ENCODE results near the gene FAM219B.
"Not testable (repeated sequence)": the region's sequence is repeated elsewhere in the genome, so short reads cannot be mapped to it uniquely, and the experiment has no call there.

Gene FAM219B

GRCh38 chr15:74889390-74889882, 17.2 kb downstream of the FAM219B start:
- peak overlapping the region in 7 of 11 experiments; percentile 78 to 91 (median 88); a peak in 8 of 22 replicates for H3K27ac ChIP-seq
- peaks cover 22 to 71% (median 31%) of the 10 kb centered on the region in 10 experiments for H3K4me1 ChIP-seq

GRCh38 chr15:74888716-74889115, 17.9 kb downstream of the FAM219B start:
- Histone ChIP-seq H4K20me1 (no peaks in the 10 kb centered on the region; a peak in 1 of 22 replicates), H3K4me2 (peak overlapping the region in 6 of 11 experiments; percentile 96 to 100 (median 98); a peak in 7 of 22 replicates), H3K27me3 (no peaks in the 10 kb centered on the region), H3K4me3 (no peak overlapping the region), H3K9me3 (replicated peaks in 1 of 11) (no peaks in the 10 kb centered on the region; a peak in 1 of 22 replicates), H3K4me1 (peaks cover 29 to 77% (median 38%) of the 10 kb centered on the region in 10 experiments), H3K36me3 (peaks cover 16 to 28% (median 25%) of the 10 kb centered on the region in 11 experiments), H3K9ac (peak overlapping the region in 1 of 11 experiments; percentile 88; a peak in 1 of 22 replicates), H3K27ac (no peak overlapping the region)
- TF ChIP-seq Cebpa-rat (IDR thresholded peaks at IDR 0.05): no peak

More at GRCh38 chr15:74889390-74889882, 17.2 kb downstream of the FAM219B start:
- no peaks in the 10 kb centered on the region; a peak in 1 of 22 replicates for H4K20me1 ChIP-seq
- H3K9me3 ChIP-seq (replicated peaks in 1 of 11): no peaks in the 10 kb centered on the region
- no peaks in the 10 kb centered on the region for H3K27me3 ChIP-seq
- H3K4me2 ChIP-seq: peak overlapping the region; percentile 93 to 100 (median 98)
- no peak for TF ChIP-seq Cebpa-rat (IDR thresholded peaks at IDR 0.05)
- H3K4me3 ChIP-seq: peak overlapping the region; percentile 75 to 95 (median 90)
- peak overlapping the region; percentile 82 to 94 (median 90); a peak in 20 of 22 replicates for H3K9ac ChIP-seq
- peaks cover 16 to 31% (median 26%) of the 10 kb centered on the region in 11 experiments for H3K36me3 ChIP-seq

GRCh38 chr15:74887537-74888193, 19.0 kb downstream of the FAM219B start:
- Histone ChIP-seq H3K4me1 (peaks cover 31 to 71% (median 39%) of the 10 kb centered on the region in 10 experiments), H3K9me3 (replicated peaks in 1 of 11) (peaks cover 6 to 10% (median 8%) of the 10 kb centered on the region in 11 experiments), H3K36me3 (peaks cover 6 to 18% (median 15%) of the 10 kb centered on the region in 11 experiments)
- H3K9ac ChIP-seq, H3K27me3 ChIP-seq, H3K27ac ChIP-seq, H3K4me2 ChIP-seq, H4K20me1 ChIP-seq, H3K4me3 ChIP-seq: not testable (repeated sequence)

GRCh38 chr15:74885461-74885860, 21.2 kb downstream of the FAM219B start:
- H3K36me3 ChIP-seq: peaks cover 0 to 7% (median 0%) of the 10 kb centered on the region in 11 experiments; a peak in 3 of 22 replicates
- H3K9me3 ChIP-seq (replicated peaks in 1 of 11): peaks cover 16 to 26% (median 23%) of the 10 kb centered on the region in 11 experiments
- peaks cover 23 to 53% (median 29%) of the 10 kb centered on the region in 10 experiments for H3K4me1 ChIP-seq
- H3K4me3 ChIP-seq: no peak overlapping the region
- H3K4me2 ChIP-seq: peak overlapping the region in 3 of 11 experiments; percentile 71 to 81 (median 71); a peak in 6 of 22 replicates
- TF ChIP-seq Cebpa-rat (IDR thresholded peaks at IDR 0.05): no peak
- H3K27ac ChIP-seq: peak overlapping the region in 3 of 11 experiments; percentile 56 to 64 (median 56); a peak in 5 of 22 replicates
- H3K9ac ChIP-seq: no peak overlapping the region
- H4K20me1 ChIP-seq: no peaks in the 10 kb centered on the region
- H3K27me3 ChIP-seq: no peaks in the 10 kb centered on the region

GRCh38 chr15:74884428-74885223, 22.0 kb downstream of the FAM219B start:
- H3K9ac ChIP-seq: peak overlapping the region in 2 of 11 experiments; percentile 5 to 25; a peak in 2 of 22 replicates
- H3K27me3 ChIP-seq: no peaks in the 10 kb centered on the region
- H3K4me2 ChIP-seq: peak overlapping the region; percentile 29 to 81 (median 63)
- no peaks in the 10 kb centered on the region for H4K20me1 ChIP-seq
- no peak overlapping the region for H3K4me3 ChIP-seq
- TF ChIP-seq Cebpa-rat (IDR thresholded peaks at IDR 0.05): no peak
- H3K4me1 ChIP-seq: peaks cover 19 to 51% (median 25%) of the 10 kb centered on the region in 10 experiments
- H3K27ac ChIP-seq: peak overlapping the region in 3 of 11 experiments; percentile 30 to 46 (median 36); a peak in 7 of 22 replicates
- H3K9me3 ChIP-seq (replicated peaks in 1 of 11): peaks cover 16 to 26% (median 23%) of the 10 kb centered on the region in 11 experiments
- H3K36me3 ChIP-seq: peaks cover 0 to 7% (median 0%) of the 10 kb centered on the region in 11 experiments; a peak in 3 of 22 replicates

GRCh38 chr15:74882528-74882927, 24.1 kb downstream of the FAM219B start:
- no peak overlapping the region for H3K9ac ChIP-seq

GRCh38 chr15:74878273-74878672, 28.4 kb downstream of the FAM219B start:
- no peak for TF ChIP-seq Cebpa-rat (IDR thresholded peaks at IDR 0.05)
- no peak overlapping the region for H3K4me2 ChIP-seq

More at GRCh38 chr15:74882528-74882927, 24.1 kb downstream of the FAM219B start:
- Histone ChIP-seq H3K27ac (no peak overlapping the region), H3K4me2 (no peak overlapping the region), H3K4me3 (no peak overlapping the region), H3K4me1 (peaks cover 12 to 41% (median 17%) of the 10 kb centered on the region in 10 experiments), H4K20me1 (no peaks in the 10 kb centered on the region), H3K36me3 (peaks cover 0 to 7% (median 0%) of the 10 kb centered on the region in 11 experiments; a peak in 3 of 22 replicates), H3K27me3 (no peaks in the 10 kb centered on the region), H3K9me3 (replicated peaks in 1 of 11) (peaks cover 16 to 26% (median 23%) of the 10 kb centered on the region in 11 experiments)
- no peak for TF ChIP-seq Cebpa-rat (IDR thresholded peaks at IDR 0.05)

GRCh38 chr15:74873756-74874424, 32.8 kb downstream of the FAM219B start:
- no peaks in the 10 kb centered on the region; a peak in 1 of 22 replicates for H3K9me3 ChIP-seq (replicated peaks in 1 of 11)
- peak overlapping the region; percentile 68 to 87 (median 78) for H3K4me3 ChIP-seq
- peaks cover 37 to 47% (median 44%) of the 10 kb centered on the region in 10 experiments for H3K4me1 ChIP-seq
- H3K4me2 ChIP-seq: peak overlapping the region; percentile 75 to 100 (median 98)
- TF ChIP-seq Cebpa-rat (IDR thresholded peaks at IDR 0.05): no peak
- peak overlapping the region; percentile 90 to 99 (median 96); a peak in 21 of 22 replicates for H3K9ac ChIP-seq
- H3K27me3 ChIP-seq: no peaks in the 10 kb centered on the region
- H4K20me1 ChIP-seq: peaks cover 0 to 40% (median 11%) of the 10 kb centered on the region in 11 experiments; a peak in 16 of 22 replicates
- peak overlapping the region; percentile 89 to 100 (median 96); a peak in 20 of 22 replicates for H3K27ac ChIP-seq
- H3K36me3 ChIP-seq: peaks cover 0 to 5% (median under 1%) of the 10 kb centered on the region in 11 experiments; a peak in 5 of 22 replicates

More at GRCh38 chr15:74878273-74878672, 28.4 kb downstream of the FAM219B start:
- H3K9ac ChIP-seq: no peak overlapping the region
- peaks cover 7 to 10% (median 9%) of the 10 kb centered on the region in 10 experiments; a peak in 17 of 20 replicates for H3K4me1 ChIP-seq
- no peaks in the 10 kb centered on the region for H4K20me1 ChIP-seq
- H3K27ac ChIP-seq: no peak overlapping the region
- no peaks in the 10 kb centered on the region for H3K27me3 ChIP-seq
- H3K36me3 ChIP-seq: peaks cover 0 to 7% (median 0%) of the 10 kb centered on the region in 11 experiments; a peak in 3 of 22 replicates
- H3K9me3 ChIP-seq (replicated peaks in 1 of 11): peaks cover 16 to 22% (median 21%) of the 10 kb centered on the region in 11 experiments
- H3K4me3 ChIP-seq: no peak overlapping the region

Data from BLaER1 treated with 17β-estradiol and CSF1 and Interleukin-3, amounts not matched to agents 10 nM and 100 nM (cell line).